H9 (cell line): ENCODE measurements around the gene NRXN3. TPM values are rescaled to one million over a fixed set of nuclear protein-coding genes. Genes with fewer than 3 reads are reported as not detected.

Source experiments
- DNase-seq: peaks from one replicate; pipeline ENCODE4 v3.0.0-alpha.2; 2017
- H2AFZ ChIP-seq: one replicate; pipeline ENCODE4 v1.6.1; 2013; ENCODE audit warnings: mild to moderate bottlenecking, low read length, control low read depth, moderate library complexity
- H2AK5ac ChIP-seq: 2 replicates; pipeline ENCODE4 v1.6.1; 2013; ENCODE audit warnings: low read length, control low read depth, mixed read lengths; ENCODE audit not compliant: insufficient read length
- H2BK120ac ChIP-seq: one replicate; pipeline ENCODE4 v1.6.1; 2013; ENCODE audit warnings: low read depth, mild to moderate bottlenecking, low read length, control low read depth, inconsistent platforms; ENCODE audit not compliant: poor library complexity, severe bottlenecking
- H2BK12ac ChIP-seq: 2 replicates; pipeline ENCODE4 v1.6.1; 2013; ENCODE audit warnings: low read length, control low read depth, mixed read lengths, low read depth; ENCODE audit not compliant: insufficient read length
- H2BK15ac ChIP-seq: 2 replicates; pipeline ENCODE4 v1.6.1; 2013; ENCODE audit warnings: low read depth, low read length, control low read depth
- H2BK20ac ChIP-seq: one replicate; pipeline ENCODE4 v1.6.1; 2013; ENCODE audit warnings: low read depth, mild to moderate bottlenecking, low read length, control low read depth, inconsistent platforms; ENCODE audit not compliant: poor library complexity, severe bottlenecking
- H2BK5ac ChIP-seq: 2 replicates; pipeline ENCODE4 v1.6.1; 2013; ENCODE audit warnings: low read length, control low read depth, mixed read lengths; ENCODE audit not compliant: insufficient read length
- H3K14ac ChIP-seq: 2 replicates; pipeline ENCODE4 v1.6.1; 2013; ENCODE audit warnings: low read length, control low read depth; ENCODE audit not compliant: insufficient read depth
- H3K18ac ChIP-seq: 2 replicates; pipeline ENCODE4 v1.6.1; 2013; ENCODE audit warnings: low read depth, mild to moderate bottlenecking, mixed read lengths, low read length, control low read depth; ENCODE audit not compliant: insufficient read length
- H3K23ac ChIP-seq: 2 replicates; pipeline ENCODE4 v1.6.1; 2013; ENCODE audit warnings: low read length, control low read depth, mixed read lengths, low read depth; ENCODE audit not compliant: insufficient read length
- H3K23me2 ChIP-seq: 2 replicates; pipeline ENCODE4 v1.6.1; 2013; ENCODE audit warnings: low read depth, mild to moderate bottlenecking, mixed read lengths, low read length, control low read depth; ENCODE audit not compliant: insufficient read length, poor library complexity, severe bottlenecking
- H3K27ac ChIP-seq: 2 replicates; pipeline ENCODE4 v1.5.1; 2013; ENCODE audit warnings: low read length, control low read depth, mixed read lengths, low read depth; ENCODE audit not compliant: insufficient read length
- H3K27me3 ChIP-seq: 2 replicates; pipeline ENCODE4 v1.6.1; 2013; ENCODE audit warnings: low read length, control low read depth, inconsistent platforms; ENCODE audit not compliant: insufficient read depth
- H3K4ac ChIP-seq: 2 replicates; pipeline ENCODE4 v1.6.1; 2013; ENCODE audit warnings: low read depth, mild to moderate bottlenecking, control low read depth, inconsistent platforms, low read length, moderate library complexity
- H3K4me1 ChIP-seq: 2 replicates; pipeline ENCODE4 v1.6.1; 2013; ENCODE audit warnings: low read length, control low read depth, inconsistent platforms; ENCODE audit not compliant: insufficient read depth
- H3K4me2 ChIP-seq: 2 replicates; pipeline ENCODE4 v1.6.1; 2013; ENCODE audit warnings: low read length, control low read depth, mixed read lengths; ENCODE audit not compliant: insufficient read length, insufficient read depth
- H3K56ac ChIP-seq: 2 replicates; pipeline ENCODE4 v1.6.1; 2013; ENCODE audit warnings: low read depth, mild to moderate bottlenecking, mixed read lengths, low read length, control low read depth; ENCODE audit not compliant: insufficient read length
- H3K79me1 ChIP-seq: 2 replicates; pipeline ENCODE4 v1.6.1; 2013; ENCODE audit warnings: low read depth, mild to moderate bottlenecking, moderate library complexity, low read length, control low read depth, inconsistent platforms; ENCODE audit not compliant: insufficient read depth, poor library complexity, severe bottlenecking
- H3K79me2 ChIP-seq: 2 replicates; pipeline ENCODE4 v1.6.1; 2013; ENCODE audit warnings: low read length, control low read depth, inconsistent platforms; ENCODE audit not compliant: insufficient read depth
- H3K9ac ChIP-seq: 2 replicates; pipeline ENCODE4 v1.6.1; 2013; ENCODE audit warnings: low read length, control low read depth, mixed read lengths; ENCODE audit not compliant: insufficient read length; ENCODE audit errors: extremely low read depth
- H3K9me3 ChIP-seq: one replicate; pipeline ENCODE4 v1.6.1; 2013; ENCODE audit warnings: low read depth, low read length, inconsistent platforms; ENCODE audit not compliant: control insufficient read depth
- H3T11ph ChIP-seq: one replicate; pipeline ENCODE4 v1.6.1; 2013; ENCODE audit warnings: mild to moderate bottlenecking, low read length, control low read depth, inconsistent platforms
- H4K20me1 ChIP-seq: one replicate; pipeline ENCODE4 v1.6.1; 2013; ENCODE audit not compliant: control insufficient read depth, insufficient read length, insufficient read depth
- H4K5ac ChIP-seq: 2 replicates; pipeline ENCODE4 v1.6.1; 2013; ENCODE audit warnings: low read depth, mild to moderate bottlenecking, mixed read lengths, low read length, control low read depth; ENCODE audit not compliant: insufficient read length
- H4K8ac ChIP-seq: replicated peaks from 2 replicates; pipeline ENCODE4 v1.6.1; 2013; ENCODE audit warnings: low read length, control low read depth, mixed read lengths, low read depth; ENCODE audit not compliant: insufficient read length
- H4K91ac ChIP-seq: 2 replicates; pipeline ENCODE4 v1.6.1; 2013; ENCODE audit warnings: low read depth, mild to moderate bottlenecking, moderate library complexity, mixed read lengths, low read length, control low read depth; ENCODE audit not compliant: insufficient read length
- H3K27ac Mint-ChIP-seq, 3 experiments: 2 replicates in 2 of 3; 3 replicates in 1 of 3; pipeline ENCODE4 v1.8.0; 2020 to 2021; ENCODE audit warnings: mixed read lengths in 3 of 3, mild to moderate bottlenecking in 1 of 3, moderate library complexity in 1 of 3
- H3K27me3 Mint-ChIP-seq: 2 replicates; pipeline ENCODE4 v1.8.0; 2021; ENCODE audit warnings: low read depth, mild to moderate bottlenecking, moderate library complexity, mixed read lengths
- H3K36me3 Mint-ChIP-seq, 3 experiments: 2 replicates in 2 of 3; 3 replicates in 1 of 3; pipeline ENCODE4 v1.8.0; 2020 to 2021; ENCODE audit warnings: low read depth in 3 of 3, mixed read lengths in 3 of 3; ENCODE audit not compliant: insufficient read depth in 1 of 3
- H3K4me1 Mint-ChIP-seq, 2 experiments: 2 replicates each; pipeline ENCODE4 v1.8.0; 2020; ENCODE audit warnings: mixed read lengths in 2 of 2
- H3K4me3 Mint-ChIP-seq, 2 experiments: 2 replicates in 1 of 2; 3 replicates in 1 of 2; pipeline ENCODE4 v1.8.0; 2020 to 2021; ENCODE audit warnings: mild to moderate bottlenecking in 2 of 2, mixed read lengths in 2 of 2, moderate library complexity in 1 of 2
- H3K9me3 Mint-ChIP-seq, 2 experiments: 2 replicates in 1 of 2; 3 replicates in 1 of 2; pipeline ENCODE4 v1.8.0; 2020; ENCODE audit warnings: mild to moderate bottlenecking in 2 of 2, mixed read lengths in 2 of 2, moderate library complexity in 1 of 2
- CTCF ChIP-seq: fragments of 200-600 bp; sonication (generic); conservative IDR thresholded peaks from 3 replicates; pipeline ENCODE4 v1.8.0; 2021; ENCODE audit warnings: antibody characterized with exemption, mild to moderate bottlenecking
- WGBS: extraction: QIAGEN DNeasy Blood & Tissue Kit; methylation state at CpG from one replicate; pipeline ENCODE4 v1.1.7; 2013; ENCODE audit warnings: missing lambda C conversion rate, low lambda C conversion rate, mixed read lengths; ENCODE audit not compliant: insufficient read length; ENCODE audit errors: extremely low coverage; 5-methylcytosine and 5-hydroxymethylcytosine counted together
- total RNA-seq: library from RNA; stranded (reverse); gene quantifications from 2 replicates; pipeline ENCODE4 v1.2.1, GENCODE V29; 2021

The NRXN3 gene
- total RNA-seq, 1 experiment from 2014 or later, result 1.8 TPM

- H3K23me2 ChIP-seq, result no peaks in the 10 kb centered on the region
- H3K14ac ChIP-seq, result no peak overlapping the region
- H3K9me3 Mint-ChIP-seq, result no peaks in the 10 kb centered on the region
- H3K79me2 ChIP-seq, result no peaks in the 10 kb centered on the region
- no peak overlapping the region for H2AK5ac ChIP-seq
- no peak overlapping the region for H4K5ac ChIP-seq
- no peak overlapping the region for H2BK120ac ChIP-seq
- H4K8ac ChIP-seq, result no peak overlapping the region
- H3K27me3 Mint-ChIP-seq, result no peaks in the 10 kb centered on the region
- no peak overlapping the region for H2AFZ ChIP-seq
- H2BK15ac ChIP-seq, result no peak overlapping the region
- WGBS, result no CpG with 5 or more reads among the region's 5 CpGs
- no peak overlapping the region for H4K91ac ChIP-seq
- no peaks in the 10 kb centered on the region for H4K20me1 ChIP-seq
- H3K4me3 Mint-ChIP-seq, result no peak overlapping the region
- H2BK5ac ChIP-seq, result no peak overlapping the region
- TF ChIP-seq CTCF, result no peak
- H3K9me3 ChIP-seq, result no peaks in the 10 kb centered on the region
- no peak overlapping the region for H3K27ac ChIP-seq
- H3K27me3 ChIP-seq, result no peaks in the 10 kb centered on the region
- H3K4me2 ChIP-seq, result no peak overlapping the region
- H2BK12ac ChIP-seq, result no peak overlapping the region
- DNase-seq, result no peak
- no peak overlapping the region for H3T11ph ChIP-seq
- H3K18ac ChIP-seq, result no peak overlapping the region
- no peak overlapping the region for H3K9ac ChIP-seq
- H3K36me3 Mint-ChIP-seq, result no peaks in the 10 kb centered on the region
- no peak overlapping the region for H3K56ac ChIP-seq
- no peak overlapping the region for H3K27ac Mint-ChIP-seq
- H3K4ac ChIP-seq, result no peak overlapping the region
- H2BK20ac ChIP-seq, result no peak overlapping the region
- no peak overlapping the region for H3K23ac ChIP-seq
- H3K4me1 ChIP-seq, result no peaks in the 10 kb centered on the region
- no peaks in the 10 kb centered on the region for H3K4me1 Mint-ChIP-seq
- H3K79me1 ChIP-seq, result no peaks in the 10 kb centered on the region
Measured at GRCh38 chr14:79670811-79671210, 1500.6 kb downstream of the NRXN3 start.
